ENCODE results near the gene SELENOT.

GRCh38 chr3:150627557-150627956, 24.4 kb downstream of the SELENOT start:
- TF ChIP-seq ATF2 (CRISPR knock-in tag; IDR thresholded peaks at IDR 0.05; ENCODE audit: borderline replicate concordance, low read depth) (no peak), HMGXB4 (CRISPR knock-in tag; IDR thresholded peaks at IDR 0.05) (no peak), CTCF (IDR thresholded peaks at IDR 0.05) (no peak), TEAD4 (CRISPR knock-in tag; IDR thresholded peaks at IDR 0.05) (no peak), FOXK1 (CRISPR knock-in tag; IDR thresholded peaks at IDR 0.05) (no peak), OVOL2 (CRISPR knock-in tag; IDR thresholded peaks at IDR 0.05; ENCODE audit: borderline replicate concordance) (no peak), SMAD3 (CRISPR knock-in tag; IDR thresholded peaks at IDR 0.05; ENCODE audit: borderline replicate concordance) (no peak), ZBTB43 (CRISPR knock-in tag; IDR thresholded peaks at IDR 0.05) (no peak), NFE2L1 (CRISPR knock-in tag; IDR thresholded peaks at IDR 0.05) (no peak), ZNF232 (CRISPR knock-in tag; IDR thresholded peaks at IDR 0.05) (no peak), MAX (CRISPR knock-in tag; IDR thresholded peaks at IDR 0.05) (no peak), TP53 (CRISPR knock-in tag; IDR thresholded peaks at IDR 0.05) (no peak), RORB (CRISPR knock-in tag; IDR thresholded peaks at IDR 0.05) (no peak), ATF1 (CRISPR knock-in tag; IDR thresholded peaks at IDR 0.05) (no peak)
